ENCODE results near the gene CDIP1.
"Not testable (repeated sequence)": the region's sequence is repeated elsewhere in the genome, so short reads cannot be mapped to it uniquely, and the experiment has no call there.

Gene CDIP1

DNA sequence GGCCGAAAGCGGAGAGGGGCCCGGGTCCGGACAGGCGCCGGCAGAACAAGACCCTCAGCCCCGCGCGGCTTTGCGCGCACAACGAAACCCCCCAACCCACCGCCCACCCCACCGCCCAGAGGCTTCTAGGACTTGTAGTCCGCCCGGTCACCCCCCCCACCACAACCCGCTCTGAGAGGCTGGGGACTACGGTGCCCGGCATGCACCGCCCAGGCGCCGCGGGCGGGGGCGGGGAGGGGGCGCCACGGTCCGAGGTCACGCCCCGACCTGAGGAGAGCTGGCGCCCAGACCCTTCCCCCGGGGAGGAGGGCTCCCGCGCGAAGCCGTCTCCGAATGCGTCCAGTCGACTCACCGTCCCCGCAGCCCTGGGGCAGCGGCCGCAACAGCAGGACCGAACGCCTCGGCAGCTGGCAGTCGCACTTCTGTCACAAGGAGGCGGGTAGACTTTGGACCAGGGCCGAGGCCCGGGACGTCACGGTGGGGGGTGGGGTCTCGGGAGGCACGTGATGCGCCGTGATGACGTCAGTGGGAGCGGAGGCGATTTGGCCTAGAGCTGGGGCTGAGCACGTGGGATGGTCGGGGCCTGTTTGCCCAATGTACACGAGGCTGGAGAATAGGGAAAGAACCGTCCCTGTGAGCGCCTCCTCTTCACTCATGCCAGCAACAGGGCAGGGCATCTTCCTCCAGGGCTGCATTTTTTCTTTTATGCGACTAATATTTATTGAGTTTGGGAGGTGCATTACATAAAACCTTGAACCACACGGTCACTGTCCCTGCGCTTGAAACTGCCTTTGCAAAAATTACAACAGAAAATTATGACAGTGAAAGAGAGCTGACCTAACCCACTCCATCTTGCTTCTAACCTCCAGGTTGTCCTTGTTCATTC, at the start of gene CDIP1:
TSS of gene CDIP1 (minus strand) at position 424 of the 886 bp plus-strand sequence. CDS start 24,643 bp downstream, outside the sequence.
- DNase-seq (ENCODE audit: low read depth): peak; percentile 93

GRCh38 chr16:4586291-4586690, 47.7 kb upstream of the CDIP1 start:
- no peak for DNase-seq (ENCODE audit: low read depth)

- DNase-seq (ENCODE audit: low read depth): no peak
Observed at GRCh38 chr16:4583906-4584305, 45.3 kb upstream of the CDIP1 start.

DNA sequence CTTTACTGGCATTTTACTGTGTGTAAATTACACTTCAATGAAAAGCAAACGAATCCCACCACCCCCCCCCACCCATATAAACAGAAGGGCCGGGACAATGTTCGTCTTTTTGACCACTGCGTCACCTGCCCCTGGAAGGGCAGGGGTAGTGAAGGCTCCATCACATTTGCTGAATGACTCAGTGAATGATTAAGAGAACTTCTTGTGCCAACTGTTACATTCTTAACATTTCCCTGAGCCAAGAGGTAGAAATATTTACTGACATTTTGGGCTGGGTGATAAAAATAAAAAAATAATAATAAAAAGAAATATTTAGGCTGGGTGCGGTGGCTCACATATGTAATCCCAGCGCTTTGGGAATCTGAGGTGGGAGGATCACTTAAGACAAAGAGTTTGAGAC, 41.7 kb upstream of the CDIP1 start:
- DNase-seq (ENCODE audit: low read depth): peak; percentile 38

GRCh38 chr16:4578961-4579530, 40.5 kb upstream of the CDIP1 start:
- DNase-seq (ENCODE audit: low read depth): no peak

GRCh38 chr16:4576008-4576407, 37.4 kb upstream of the CDIP1 start:
- DNase-seq (ENCODE audit: low read depth): no peak

GRCh38 chr16:4574919-4575705, 36.5 kb upstream of the CDIP1 start:
- no peak for DNase-seq (ENCODE audit: low read depth)

DNA sequence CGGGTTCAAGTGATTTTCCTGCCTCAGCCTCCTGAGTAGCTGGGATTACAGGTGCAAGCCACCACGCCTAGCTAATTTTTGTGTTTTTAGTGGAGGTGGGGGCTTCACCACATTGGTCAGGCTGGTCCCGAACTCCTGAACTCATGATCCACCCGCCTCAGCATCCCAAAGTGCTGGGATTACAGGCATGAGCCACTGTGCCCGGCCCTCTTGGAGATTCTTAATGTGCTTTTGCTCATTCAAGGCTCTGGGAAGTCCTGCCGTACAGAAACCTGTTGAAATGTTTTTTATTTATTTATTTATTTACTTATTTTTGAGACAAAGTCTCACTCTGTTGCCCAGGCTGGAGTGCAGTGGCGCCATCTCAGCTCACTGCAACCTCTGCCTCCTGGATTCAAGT, 35.4 kb upstream of the CDIP1 start:
- not testable (repeated sequence) for DNase-seq (ENCODE audit: low read depth)

DNA sequence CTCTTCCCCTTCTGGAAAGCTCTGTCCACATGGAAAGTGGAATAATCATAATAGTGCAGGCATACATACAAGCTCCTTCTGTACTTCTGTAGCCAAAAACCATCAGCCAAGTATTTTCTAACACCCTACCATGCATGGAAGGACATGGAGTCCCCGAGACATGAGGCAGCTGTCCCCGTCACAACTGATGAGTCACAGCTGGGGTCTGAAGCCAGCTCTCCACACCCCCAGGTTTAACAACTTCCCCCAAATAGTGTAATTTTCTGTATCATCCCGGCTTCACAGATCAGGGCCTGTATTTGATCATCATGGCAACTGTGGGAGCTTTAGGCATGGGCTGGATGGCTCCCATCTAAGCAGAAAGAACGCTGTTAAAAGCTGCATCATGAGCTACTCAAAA, 34.1 kb upstream of the CDIP1 start:
- DNase-seq (ENCODE audit: low read depth): no peak

DNA sequence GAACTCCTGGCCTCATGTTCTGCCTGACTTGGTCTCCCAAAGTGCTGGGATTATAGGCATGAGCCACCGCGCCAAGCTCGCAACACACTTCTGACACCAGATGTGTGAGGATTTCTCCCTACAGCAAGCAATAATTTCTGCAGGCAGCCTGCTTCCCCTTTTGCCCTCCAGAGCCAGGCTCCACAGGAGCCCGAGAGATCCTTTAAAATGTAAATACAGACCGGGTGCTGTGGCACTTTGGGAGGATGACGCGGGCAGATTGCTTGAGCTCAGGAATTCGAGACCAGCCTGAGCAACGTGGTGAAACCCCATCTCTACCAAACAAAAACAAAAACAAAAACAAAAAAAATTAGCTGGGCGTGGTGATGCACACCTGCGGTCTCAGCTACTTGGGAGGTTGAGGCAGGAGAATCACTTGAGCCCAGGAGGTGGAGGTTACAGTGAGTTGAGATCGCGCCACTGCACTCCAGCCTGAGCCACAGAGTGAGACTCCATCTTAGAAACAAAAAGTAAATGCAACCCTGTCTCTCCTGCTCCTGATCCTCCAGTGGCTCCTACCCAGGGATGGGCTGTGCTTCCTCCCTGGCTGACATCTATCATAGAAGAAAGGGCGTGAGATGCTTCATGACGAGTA, 32.2 kb upstream of the CDIP1 start:
- no peak for DNase-seq (ENCODE audit: low read depth)

GRCh38 chr16:4570086-4570485, 31.5 kb upstream of the CDIP1 start:
- DNase-seq (ENCODE audit: low read depth): no peak

DNA sequence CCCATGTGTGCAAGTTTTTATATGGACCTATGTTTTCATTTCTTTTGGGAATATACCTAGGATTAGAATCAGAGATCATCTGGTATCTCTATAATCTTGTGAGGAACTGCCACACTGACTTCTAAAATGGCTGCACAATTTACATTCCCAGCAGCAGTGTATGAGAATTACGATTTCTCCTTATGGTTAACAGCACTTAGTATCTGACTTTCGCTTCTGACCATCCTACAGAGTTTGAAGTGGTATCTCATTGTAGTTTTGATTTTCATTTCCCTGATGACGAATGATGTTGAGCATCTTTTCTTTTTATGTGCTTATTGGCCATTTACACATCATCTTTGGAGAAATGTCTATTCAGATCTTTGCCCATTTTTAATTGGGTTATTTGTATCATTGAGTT, 27.6 kb upstream of the CDIP1 start:
- no peak for DNase-seq (ENCODE audit: low read depth)

GRCh38 chr16:4564661-4565267, 26.2 kb upstream of the CDIP1 start:
- DNase-seq (ENCODE audit: low read depth): no peak

DNA sequence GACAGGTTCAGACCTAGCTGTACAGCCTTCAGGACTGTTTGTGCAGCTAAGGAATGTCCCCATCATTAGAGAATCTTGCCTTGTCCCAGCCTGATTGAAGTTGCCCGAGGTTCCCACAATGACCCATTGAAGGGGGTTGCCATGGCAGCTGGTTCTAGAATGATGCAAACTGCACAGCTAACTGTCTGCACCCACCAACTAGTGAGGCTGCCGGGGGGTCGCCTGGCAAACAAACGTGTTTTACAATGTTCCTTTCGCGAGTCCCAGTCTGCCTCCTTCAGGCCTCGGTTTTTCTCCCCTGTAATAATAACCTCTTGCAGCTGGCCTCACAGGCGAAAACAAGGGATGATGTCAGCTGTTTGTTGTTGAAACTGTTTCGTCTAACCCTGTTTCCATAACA, 23.0 kb upstream of the CDIP1 start:
- no peak for DNase-seq (ENCODE audit: low read depth)

DNA sequence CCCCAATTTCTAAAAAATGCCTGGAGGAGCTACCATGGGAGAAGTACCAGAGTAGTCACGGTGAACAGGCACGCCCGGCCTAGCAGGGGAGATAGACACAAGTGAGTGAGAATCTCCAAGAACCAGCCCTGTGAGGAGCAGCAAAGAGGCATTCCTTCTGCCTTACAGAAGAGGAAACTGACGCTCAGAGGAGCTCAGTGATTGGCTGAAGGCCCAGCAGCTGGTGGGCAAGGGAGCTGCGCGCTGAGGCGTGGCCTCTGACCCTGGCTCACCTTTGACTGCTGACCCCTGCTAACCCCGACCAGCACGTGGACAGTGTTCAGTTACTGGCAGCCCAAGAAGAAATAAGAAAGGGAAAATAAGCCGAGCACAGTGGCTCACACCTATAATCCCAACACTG, 19.4 kb upstream of the CDIP1 start:
- DNase-seq (ENCODE audit: low read depth): no peak

DNA sequence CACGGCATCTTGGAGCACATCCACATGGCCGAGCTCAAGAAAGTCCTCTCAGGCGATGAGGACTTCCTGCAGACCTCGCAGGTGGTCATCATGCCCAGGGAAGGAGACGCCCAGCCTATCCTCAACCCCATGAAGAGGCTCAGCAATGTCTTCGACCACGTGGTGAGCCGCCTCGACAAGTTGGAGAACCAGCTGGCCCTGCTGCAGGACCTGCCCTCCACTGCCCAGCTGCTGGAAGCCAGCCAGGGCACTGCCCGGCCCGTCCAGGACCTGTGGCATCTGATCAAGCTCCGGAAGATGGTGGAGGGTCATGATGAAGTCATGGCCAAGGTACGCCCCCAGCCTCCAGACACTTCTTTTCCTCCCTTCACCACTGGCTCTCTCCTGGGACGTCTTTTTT, 18.0 kb upstream of the CDIP1 start:
- DNase-seq (ENCODE audit: low read depth): no peak

GRCh38 chr16:4556112-4556511, 17.5 kb upstream of the CDIP1 start, which contains the start of gene C16orf96:
TSS of gene C16orf96 (plus strand) at chr16:4556340. CDS start at chr16:4556490, 150 bp downstream.
- DNase-seq (ENCODE audit: low read depth): peak; percentile 20

- DNase-seq (ENCODE audit: low read depth): no peak
Observed at GRCh38 chr16:4552541-4552940, 14.0 kb upstream of the CDIP1 start.

GRCh38 chr16:4550591-4550990, 12.0 kb upstream of the CDIP1 start:
- DNase-seq (ENCODE audit: low read depth): no peak

GRCh38 chr16:4548124-4548523, 9.6 kb upstream of the CDIP1 start:
- DNase-seq (ENCODE audit: low read depth): no peak

GRCh38 chr16:4544473-4544872, 5.9 kb upstream of the CDIP1 start:
- no peak for DNase-seq (ENCODE audit: low read depth)

Measured in iris pigment epithelial cell (primary cell).